Measurements from ENCODE around the gene PRKG1.
"Not testable (repeated sequence)": the region's sequence is repeated elsewhere in the genome, so short reads cannot be mapped to it uniquely, and the experiment has no call there.

Gene PRKG1

GRCh38 chr10:51171946-51172345, 97.7 kb downstream of the PRKG1 start:
- no peak for DNase-seq (ENCODE audit: low read depth)

GRCh38 chr10:51176976-51177695, 102.8 kb downstream of the PRKG1 start:
- no peak for DNase-seq (ENCODE audit: low read depth)

DNA sequence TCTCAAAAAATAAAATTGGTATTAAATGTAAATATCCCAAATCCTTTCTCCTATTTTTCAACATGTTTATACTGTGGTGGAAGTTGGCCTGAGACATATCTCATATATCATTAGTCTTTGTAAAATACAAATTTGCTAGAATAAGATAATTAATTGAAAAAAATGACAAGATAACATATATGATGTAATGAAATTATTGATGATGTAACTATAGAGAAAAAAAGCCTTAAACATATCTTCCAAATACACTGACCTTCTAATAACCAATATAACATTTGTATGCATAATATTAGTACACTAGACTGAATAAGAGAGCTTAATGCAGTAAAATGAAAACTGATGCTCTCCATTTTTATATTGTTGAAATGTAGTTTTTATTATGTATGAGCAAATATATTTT, 104.3 kb downstream of the PRKG1 start:
- DNase-seq (ENCODE audit: low read depth): no peak

DNA sequence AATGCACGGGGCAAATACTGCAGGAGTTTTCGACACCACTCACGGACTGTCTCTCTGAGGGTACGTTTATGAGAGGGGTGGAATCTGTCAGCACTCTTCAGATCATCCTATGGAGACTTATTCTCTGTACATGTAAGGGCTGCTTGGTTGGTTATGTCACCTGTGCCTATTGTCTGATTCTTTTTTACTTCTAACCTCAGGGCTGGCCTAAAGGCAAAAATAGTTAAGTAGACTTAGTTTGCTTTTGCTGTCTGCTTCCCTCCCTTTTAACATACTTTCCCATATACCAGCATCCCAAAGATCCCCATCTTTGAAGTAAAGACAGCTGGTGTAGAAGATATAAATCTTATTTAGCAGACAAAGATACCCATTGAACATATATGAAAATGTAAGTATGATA, 105.9 kb downstream of the PRKG1 start:
- DNase-seq (ENCODE audit: low read depth): no peak

- no peak for DNase-seq (ENCODE audit: low read depth)
These were observed 109.5 kb downstream of the PRKG1 start for GRCh38 chr10:51183783-51184182.

GRCh38 chr10:51186361-51186760, 112.1 kb downstream of the PRKG1 start:
- DNase-seq (ENCODE audit: low read depth): no peak

GRCh38 chr10:51188008-51188407, 113.7 kb downstream of the PRKG1 start:
- no peak for DNase-seq (ENCODE audit: low read depth)

GRCh38 chr10:51188866-51189265, 114.6 kb downstream of the PRKG1 start:
- DNase-seq (ENCODE audit: low read depth): no peak

DNA sequence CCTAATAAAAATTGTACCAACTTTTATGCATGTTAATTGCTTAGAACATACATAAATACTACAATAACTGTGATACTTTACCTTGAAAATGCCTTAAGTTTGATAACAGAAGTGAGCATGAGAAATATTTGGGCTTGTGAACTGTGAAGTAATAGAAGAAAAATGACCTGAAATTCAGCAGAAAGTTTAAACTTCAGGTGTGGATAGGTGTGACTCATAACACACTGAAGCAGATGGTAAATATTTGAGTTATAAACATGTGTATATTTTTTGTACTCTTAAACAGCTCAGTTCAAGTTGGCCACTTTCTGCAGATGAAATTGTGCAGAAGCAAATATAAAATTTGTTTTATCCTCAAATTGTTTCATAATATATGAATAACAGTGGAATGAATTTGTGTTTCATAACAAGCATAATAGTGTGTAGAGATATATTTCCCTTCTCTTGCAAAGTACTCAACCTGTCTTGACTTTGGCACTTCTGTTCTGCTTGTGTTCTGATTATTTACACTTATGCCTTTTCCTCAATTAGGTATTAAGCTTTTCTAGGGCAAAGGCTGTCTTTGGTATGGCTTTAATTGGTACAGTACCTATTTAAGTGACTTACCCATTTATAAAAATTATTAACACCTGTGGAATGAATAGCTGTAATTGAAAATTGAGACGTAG, 122.4 kb downstream of the PRKG1 start:
- no peak for DNase-seq (ENCODE audit: low read depth)

- no peak for DNase-seq (ENCODE audit: low read depth)
These were observed 123.9 kb downstream of the PRKG1 start for GRCh38 chr10:51198170-51198569.

- no peak for DNase-seq (ENCODE audit: low read depth)
These were observed 127.7 kb downstream of the PRKG1 start for GRCh38 chr10:51201947-51202346.

DNA sequence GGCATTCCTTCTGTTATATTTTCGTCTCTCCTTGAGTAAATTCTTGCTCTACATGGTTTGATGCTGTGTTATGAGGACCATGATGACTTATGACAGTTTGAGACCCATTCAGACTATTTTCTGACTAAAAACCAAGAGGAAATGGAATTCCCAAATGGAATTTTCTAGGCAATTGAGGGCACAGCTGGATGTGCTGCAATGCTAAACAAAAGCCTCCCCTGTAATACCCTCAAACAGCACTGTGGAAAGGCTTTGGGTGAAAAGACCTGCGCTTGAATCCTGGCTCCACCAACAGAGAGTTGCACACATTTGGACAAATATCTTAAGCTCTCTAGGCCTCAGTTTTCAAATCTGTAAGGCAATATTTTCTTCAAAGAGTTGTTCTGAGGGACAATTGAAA, 129.1 kb downstream of the PRKG1 start:
- no peak for DNase-seq (ENCODE audit: low read depth)

DNA sequence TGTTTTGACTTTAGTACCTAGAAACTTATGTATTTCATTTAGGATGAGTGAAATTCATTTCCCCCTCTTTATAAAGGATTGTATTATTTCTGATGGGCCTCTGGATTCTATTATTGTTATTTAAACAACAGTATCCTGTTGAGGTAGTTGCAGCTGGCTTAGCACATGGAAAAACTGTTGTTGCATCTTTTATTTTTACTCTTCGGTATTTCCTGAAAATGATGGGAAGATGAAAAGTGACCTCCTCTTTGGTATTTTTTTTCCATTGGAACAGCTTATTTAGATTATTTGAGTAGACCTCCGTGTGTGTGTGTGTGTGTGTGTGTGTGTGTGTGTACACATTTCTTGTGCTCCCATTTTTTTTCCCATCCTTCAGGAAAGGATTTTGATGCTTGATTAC, 129.8 kb downstream of the PRKG1 start:
- DNase-seq (ENCODE audit: low read depth): no peak

DNA sequence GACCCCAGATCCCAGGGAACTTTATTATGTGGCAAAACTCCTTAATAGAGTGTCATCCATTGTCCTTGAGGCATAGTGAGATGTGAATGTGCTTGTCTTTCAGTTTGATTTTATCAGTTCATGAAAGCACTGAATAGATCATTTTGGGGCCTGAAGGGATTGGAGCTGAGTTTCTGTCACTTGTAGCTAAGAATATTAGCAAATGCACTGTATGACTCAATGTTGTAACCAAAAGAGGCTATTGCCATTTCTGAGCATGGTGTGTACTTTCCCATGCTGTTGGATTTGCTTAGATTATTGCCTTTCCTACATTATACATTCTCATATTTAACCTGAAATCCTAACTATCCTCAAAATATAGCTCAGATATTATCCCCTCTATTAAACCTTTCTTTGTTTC, 130.4 kb downstream of the PRKG1 start:
- no peak for DNase-seq (ENCODE audit: low read depth)

DNA sequence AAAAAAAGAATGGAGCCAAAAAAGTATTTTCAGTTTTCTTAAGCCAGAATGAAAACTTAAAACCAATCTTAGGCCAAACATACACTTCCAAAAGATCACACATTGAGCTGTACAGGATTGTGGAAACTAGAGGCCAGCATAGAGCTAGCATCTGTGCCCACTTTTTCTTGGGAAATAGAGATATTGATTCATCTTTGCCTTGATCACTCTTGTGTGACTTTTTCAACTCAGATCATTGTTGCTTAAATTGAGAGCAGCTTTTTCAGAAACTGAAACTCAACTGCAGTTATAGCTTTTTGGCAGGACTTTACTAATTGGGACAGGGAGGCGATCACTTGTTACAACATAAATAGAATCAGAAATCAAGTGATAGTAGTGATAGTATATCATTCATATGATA, 132.2 kb downstream of the PRKG1 start:
- DNase-seq (ENCODE audit: low read depth): no peak

DNA sequence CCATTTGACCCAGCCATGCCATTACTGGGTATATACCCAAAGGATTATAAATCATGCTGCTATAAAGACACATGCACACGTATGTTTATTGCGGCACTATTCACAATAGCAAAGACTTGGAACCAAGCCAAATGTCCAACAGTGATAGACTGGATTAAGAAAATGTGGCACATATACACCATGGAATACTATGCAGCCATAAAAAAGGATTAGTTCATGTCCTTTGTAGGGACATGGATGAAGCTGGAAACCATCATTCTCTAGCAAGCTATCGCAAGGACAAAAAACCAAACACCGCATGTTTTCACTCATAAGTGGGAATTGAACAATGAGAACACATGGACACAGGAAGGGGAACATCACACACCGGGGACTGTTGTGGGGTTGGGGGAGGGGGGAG, 138.7 kb downstream of the PRKG1 start:
- DNase-seq (ENCODE audit: low read depth): not testable (repeated sequence)

GRCh38 chr10:51214207-51215196, 140.2 kb downstream of the PRKG1 start:
- DNase-seq (ENCODE audit: low read depth): no peak

DNA sequence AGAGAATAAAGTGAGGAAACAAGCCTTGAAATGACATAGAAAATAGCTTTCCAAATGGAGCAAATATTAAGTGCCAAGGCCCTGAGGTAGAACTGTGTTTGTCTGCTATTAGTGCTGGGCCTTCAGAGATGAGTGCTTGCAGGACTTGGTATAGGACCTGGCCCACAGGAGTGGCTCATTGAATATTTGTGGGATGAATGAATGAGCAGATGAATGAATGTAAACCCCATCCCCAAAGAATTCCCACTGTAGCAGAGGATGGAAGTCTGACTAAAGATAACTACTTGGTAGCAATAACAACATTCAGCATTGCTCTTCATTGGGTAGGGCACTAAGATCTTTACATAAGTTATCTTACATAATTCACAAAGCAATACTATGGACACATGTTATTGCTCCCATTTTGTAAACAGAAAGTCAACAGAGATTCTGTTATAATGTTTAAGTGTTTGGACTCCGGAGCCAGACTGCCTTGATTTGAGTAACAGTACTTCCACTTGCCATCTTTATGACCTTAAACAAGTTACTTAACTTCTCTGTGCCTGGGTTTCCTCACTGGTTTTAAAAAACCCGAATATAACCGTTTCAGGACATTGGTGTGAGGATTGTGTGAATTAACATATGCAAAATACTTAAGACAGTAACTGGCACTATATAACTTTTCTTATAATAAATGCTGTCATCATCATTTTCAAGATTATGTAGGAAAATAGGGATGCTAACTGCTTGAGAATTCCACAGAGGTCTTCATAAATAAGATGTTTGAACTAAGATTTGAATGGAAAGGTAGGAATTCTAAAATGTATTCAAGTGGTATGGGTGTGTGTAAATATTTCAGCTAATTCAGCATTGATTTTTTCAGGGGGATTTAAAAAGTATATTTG, 141.9 kb downstream of the PRKG1 start:
- DNase-seq (ENCODE audit: low read depth): no peak

DNA sequence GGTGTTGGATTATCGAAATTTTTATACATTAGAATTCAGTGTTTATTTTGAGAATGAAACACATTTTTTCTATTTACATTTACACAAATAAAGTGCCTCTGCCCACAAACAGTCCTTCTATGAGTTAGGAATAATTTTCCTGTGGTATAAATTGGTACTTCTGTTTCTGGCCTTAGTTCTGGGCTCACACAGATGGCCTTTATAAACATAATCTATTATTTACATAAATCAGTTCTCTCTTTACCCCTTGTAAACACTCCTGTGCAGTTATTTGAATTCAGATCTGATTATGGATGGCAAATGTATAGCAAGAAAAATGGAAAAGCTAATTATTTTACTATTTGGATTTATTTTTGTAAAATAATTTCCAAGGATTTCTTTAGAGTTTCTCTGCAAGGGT, 143.2 kb downstream of the PRKG1 start:
- DNase-seq (ENCODE audit: low read depth): no peak

DNA sequence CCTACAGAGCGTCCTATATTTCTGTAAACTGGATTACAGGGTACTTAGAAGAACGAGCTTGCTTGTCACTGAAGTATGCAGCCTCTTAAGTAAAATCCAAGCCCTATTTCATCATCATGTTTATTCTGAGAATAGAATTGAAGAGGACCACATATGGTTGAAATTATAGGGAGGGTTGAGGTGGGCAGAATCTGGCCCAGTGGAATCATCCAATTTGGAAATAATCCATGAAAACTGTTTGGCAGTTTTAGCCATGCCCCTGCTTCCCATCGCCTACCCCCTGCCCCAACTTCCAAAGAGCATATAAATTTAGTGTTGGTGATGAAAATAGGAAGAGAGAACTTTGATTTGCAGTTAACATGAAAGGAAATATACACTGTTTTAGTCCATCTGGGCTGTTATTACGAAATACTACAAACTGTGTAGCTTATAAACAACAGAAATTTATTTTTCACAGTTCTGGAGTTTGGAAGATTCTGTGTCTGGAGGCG, 150.4 kb downstream of the PRKG1 start:
- no peak for DNase-seq (ENCODE audit: low read depth)

- DNase-seq (ENCODE audit: low read depth): no peak
These were observed 153.8 kb downstream of the PRKG1 start for GRCh38 chr10:51227897-51228713.
